Measurements from ENCODE around the gene TMEM255A.

Gene TMEM255A

DNA sequence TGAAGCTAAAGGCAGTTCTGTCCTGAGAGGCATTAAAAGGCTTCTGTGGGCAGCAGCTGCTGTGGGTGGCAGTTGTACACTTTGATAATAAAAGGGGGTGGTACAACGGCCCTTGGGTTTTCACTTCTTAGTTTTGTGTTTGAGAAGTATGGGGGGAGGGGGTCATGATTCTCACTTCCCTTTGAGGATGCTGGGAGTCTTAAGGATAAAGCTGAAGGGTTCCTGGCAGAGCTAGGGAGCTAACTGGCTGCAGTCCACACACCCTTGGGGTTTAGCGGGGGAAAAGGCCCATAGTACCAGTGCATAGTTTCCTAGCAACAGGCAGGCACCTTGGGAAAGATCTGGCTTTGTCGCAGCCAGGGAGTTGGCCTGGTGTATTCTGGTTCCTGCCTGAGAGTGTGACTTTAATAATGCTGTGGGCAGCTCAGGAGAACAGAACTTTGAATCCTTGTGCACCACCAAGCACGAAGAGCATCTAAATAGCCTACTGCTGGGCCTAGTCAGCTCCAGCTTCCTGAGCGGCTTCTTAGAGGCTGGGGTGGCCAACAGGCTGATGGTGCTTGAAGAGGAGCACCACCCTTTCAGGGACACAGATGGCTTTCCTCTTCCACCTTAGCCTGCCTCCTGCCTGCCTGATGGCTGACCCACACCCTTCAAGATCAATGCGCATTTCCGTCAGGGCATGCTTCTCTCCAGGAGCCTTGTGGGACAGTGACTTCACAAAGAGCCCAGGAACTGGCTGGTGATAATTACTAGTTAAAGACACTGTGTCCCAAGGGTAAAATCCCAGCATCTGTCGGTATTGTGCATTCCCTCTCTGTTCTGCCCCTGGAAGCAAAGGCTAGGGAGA is 48.2 kb downstream of the TMEM255A start:
- no peak for DNase-seq

DNA sequence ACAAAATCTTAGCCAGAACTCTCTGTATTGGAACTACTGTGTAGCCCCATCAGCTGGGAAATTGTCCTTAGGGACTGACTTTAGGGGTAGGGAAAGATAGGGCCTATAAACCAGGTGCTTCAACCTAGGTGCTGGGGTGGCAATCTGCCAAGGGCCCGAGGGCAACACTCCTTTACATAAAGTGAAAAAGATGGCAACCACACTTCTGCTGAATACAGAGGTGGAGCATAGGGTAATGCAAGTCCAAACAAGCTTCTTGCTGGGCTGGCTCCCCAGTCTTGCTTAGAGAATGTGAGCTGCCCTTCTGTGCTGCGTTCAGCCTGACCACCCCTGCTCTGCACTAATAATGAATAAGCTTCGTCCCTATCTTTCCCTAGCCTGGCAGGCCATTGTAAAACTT is 50.9 kb downstream of the TMEM255A start:
- no peak for DNase-seq

DNA sequence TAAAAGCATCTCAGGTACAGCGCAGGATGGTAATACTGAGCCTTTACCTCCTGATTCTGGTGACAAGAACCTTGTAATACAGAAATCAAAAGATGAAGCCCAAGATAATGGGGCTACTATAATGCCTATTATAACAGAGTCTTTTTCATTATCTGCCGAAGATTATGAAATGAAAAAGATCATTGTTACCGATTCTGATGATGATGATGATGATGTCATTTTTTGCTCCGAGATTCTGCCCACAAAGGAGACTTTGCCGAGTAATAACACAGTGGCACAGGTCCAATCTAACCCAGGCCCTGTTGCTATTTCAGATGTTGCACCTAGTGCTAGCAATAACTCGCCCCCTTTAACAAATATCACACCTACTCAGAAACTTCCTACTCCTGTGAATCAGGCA is 57.5 kb downstream of the TMEM255A start:
- DNase-seq, result no peak

DNA sequence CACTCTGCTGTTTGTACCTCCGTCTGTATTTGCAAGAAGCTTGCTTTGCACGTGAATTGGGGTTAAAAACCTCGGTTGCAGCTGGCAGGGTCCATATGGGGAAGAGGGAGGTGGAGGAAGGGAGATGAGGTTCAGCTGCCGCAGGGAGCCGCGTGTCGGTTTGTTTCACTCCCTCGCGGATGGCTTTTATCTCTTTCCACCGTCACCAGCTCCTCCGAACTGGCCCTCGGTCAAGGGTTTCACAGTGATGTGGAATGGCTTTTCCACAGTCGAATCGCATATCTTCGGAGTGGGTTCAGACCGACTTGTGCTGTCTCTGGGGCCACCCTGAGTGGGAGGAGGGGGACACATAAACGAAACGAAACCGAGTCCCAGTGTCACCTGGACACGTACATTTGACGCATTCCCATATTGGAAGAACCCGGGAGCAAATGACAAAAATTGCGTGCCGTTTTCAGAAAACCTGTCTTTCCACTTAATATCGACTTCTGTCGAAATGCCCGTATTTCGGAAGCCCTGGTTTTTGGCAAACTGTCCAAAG is 59.7 kb downstream of the TMEM255A start:
- peak; percentile 48 for DNase-seq

DNA sequence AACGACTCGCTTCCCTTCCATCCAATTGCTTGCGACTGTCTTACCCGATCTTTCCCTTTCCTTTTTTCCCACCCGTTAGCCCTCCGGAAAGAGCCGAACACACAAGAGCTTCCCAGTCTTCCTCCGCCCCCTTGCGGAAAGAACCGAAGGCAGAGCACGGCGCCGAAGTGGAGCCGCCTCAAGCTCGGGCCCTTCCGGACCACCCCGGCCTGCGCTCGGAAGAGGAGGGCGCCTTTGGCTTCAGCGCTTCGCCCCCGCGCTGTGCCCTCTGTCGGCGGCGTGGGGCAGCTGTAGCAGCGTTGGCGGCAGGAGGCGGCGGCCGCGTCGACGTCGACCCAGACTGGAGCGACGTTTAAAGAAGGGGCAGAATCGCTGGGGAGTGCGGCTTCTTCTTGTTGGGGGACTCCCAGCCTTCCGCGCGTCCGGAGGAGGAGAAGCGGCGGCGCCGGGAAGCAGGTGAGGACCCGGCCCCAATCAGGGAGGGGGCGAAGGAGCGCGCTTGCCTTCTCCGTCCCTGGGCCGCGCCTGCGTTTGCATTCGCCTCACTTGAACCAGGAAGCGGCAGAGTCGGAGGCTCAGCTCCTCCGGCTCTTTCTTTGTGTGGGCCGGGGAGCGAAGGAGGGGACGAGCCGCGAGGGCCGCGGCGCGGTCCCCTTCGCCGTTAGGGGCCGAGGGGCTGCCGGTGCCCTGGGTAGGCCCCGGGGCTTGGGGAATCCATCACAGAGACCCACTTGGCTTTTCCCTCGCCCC is 60.6 kb downstream of the TMEM255A start, which contains the start of gene ZBTB33:
TSS of gene ZBTB33 (plus strand) at position 291 of the 750 bp plus-strand sequence. CDS start 2,604 bp downstream, outside the sequence.
- peak; percentile 90 for DNase-seq

DNA sequence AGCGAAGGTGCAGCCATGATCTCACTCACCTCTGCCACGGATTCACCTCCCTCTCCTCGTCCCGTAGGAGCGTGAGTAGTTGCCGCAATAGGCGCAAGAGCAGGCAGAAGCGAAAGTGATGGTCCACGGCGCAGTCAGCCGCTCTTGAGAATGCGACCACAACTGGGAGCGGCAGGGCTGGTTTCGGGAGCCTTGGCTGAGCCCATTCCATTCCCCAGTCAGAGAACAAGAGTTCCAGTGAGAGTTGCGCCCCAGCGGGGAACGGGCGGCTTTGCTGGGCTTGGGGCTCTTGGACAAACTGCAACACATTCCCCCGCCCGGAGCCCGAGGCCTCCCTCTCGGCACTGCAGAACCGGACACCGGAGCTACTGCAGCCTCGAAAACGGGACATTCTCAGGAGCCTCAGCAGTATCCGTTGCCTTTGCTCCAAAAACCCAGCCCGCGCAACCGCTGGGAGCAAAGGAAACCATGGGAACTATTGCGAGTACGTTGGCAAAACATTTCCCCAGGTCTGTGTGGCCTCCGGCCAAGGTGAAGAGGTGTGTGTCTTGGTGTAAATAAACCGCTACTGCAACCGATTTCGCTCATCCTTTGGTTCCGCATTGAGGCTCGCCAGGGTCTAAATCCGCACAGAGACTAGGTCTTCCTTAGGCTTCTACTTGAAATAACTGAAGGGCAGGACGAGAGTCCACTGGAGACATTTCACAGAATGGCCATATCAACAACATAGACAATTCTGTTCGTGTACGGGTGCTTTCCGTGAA is 66.3 kb downstream of the TMEM255A start:
- peak; percentile 82 for DNase-seq

DNA sequence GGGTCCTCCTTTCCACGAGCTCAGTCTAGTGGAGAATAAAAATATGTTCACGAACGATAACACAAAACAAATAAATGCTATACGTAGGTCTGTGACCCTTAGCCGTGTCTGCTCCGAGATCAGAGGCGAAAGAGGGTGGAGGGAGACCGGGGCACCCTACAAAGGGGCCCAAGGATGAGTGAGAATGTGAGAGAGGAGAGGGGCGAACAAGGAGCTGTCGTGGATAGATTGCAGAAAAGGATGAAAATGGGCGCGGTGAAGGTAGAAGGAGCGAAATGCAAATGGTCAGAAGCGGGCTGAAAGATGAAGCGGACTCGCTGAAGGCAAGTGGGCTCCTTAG is 66.9 kb downstream of the TMEM255A start:
- DNase-seq, result no peak

DNA sequence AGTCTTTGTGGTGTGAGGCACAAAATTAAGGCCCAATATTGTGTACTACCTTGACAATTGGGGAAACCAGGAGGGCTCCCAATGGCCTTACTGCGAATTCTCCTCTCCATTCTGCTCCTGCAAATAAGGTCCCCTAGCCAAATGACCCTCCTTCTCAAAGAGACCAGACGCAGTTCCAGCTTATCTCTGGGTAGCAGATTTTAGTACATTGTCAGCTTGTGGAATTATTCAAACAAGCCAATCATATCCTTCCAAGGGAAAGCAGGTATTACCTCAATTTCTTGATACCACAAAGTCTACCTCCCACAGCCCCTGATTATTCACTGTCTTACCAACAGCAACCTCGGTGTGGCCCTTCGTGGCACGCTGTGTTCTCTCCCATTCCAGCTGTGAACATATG is 68.4 kb downstream of the TMEM255A start:
- DNase-seq, result no peak

DNA sequence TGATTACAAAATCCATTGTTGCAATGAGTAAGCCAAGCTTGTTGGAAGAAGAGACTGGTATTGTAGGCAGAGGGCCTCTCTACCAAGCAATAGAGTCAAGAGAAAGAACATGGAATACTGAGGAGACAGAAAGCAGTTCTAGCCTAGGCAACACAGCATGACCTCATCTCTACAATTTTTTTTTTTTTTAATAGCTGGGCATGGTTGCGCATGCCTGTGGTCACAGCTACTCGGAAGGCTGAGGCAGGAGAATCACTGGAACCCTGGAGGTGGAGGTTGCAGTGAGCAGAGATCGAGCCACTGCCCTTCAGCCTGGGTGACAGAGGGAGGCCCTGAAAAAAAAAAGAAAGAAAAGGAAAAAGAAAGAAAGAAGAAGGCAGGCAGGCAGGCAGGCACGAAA is 72.3 kb downstream of the TMEM255A start:
- DNase-seq, result no peak

DNA sequence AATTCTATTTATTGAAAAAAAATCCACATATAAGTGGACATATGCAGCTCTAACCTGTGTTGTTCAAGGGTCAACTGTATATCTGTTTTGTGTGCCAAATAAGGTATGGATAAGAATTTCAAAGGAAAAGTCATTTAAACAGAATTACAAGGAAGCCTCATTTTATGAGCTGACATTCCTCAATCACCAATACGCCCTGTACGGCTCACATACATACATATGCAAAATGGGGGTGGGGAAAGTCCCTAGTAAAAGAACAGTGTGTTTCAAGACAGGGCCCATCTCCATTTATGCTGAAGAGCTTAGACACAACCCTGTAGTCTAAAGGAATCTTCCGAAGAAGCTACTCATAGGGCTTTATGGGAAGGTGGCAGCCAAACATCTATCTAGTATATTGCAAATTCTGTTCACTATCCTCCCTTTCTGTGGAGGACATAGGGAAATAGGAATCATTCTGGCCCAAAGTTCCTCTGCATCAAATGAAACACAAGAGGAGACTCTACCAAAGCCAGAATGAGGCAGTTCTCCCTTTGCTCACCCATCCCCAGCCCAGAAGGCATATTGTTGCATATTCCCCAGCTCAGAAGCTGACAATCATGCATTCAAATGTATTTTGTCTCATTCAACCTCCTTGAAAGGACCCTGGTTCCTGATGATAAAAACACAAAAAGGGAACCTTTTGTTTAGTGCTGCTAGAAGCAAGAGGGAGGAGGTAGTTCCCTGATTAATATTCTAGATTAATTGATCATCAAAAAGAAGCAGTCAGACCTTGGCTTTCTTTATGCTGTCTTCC is 74.4 kb downstream of the TMEM255A start:
- no peak for DNase-seq

DNA sequence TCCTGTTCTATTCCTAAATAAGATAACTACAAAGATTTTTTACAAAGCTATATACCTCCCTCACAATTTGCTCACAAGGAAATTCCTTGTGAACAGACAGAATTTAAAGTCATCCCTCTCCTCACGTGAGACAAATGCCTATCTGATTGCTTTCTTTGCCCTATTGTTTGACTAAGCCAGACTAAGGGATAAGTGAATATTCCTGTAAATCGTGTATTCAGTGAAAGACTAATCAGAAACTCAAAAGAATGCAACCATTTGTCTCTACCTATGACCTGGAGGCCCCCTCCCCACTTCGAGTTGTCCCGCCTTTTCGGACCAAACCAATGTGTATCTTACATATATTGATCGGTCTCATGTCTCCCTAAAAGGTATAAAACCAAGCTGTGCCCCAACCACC is 76.0 kb downstream of the TMEM255A start:
- DNase-seq, result no peak

DNA sequence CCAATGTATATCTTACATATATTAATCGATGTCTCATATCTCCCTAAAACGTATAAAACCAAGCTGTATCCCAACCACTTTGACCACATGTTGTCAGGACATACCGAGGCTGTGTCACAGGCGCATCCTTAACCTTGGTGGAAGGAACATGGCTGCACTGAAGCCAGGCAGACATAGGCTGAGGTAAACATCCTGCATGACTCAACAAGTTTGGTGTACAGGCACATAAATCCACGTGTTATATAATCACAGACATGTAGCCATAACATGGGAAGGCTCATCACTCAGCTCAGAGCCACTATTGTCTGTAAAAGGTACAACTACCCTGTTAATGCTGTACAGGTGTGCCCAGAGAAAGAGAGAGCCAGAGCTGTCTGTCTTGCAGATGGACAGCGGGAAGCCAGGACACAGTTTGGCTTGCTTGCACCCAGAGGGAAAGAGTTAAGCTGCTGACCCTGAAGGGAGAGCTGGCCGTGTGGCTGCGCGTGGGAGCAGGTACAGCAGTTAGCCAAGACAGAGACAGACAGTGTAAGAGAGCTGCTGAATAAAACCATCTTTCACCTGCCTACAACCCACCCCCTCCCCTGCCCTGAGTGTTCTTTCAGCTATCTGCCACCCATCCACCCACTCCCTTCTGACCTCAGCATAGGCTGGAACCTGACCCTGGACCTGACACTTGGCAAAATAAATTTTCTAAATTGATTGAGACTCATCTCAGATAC is 82.9 kb downstream of the TMEM255A start:
- no peak for DNase-seq

DNA sequence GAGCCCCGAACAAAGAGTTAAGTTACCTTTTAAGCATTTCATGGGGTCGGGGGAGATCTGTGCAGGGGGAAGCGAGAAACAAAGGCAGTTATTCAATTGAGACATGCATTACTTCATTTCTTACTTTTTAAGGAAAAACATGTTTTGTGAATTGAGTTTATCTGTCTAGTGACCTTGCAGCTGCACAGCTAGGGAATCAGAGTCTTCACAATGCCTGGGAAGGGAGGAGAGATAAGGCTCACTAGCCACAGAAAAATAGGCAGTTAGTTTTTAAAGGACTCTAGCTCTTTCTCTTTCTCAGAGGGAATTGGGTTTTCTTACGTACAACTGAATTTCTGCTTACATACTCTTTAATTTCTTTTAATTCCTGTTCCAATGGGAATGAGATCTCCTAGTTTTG is 86.9 kb downstream of the TMEM255A start:
- DNase-seq, result no peak

DNA sequence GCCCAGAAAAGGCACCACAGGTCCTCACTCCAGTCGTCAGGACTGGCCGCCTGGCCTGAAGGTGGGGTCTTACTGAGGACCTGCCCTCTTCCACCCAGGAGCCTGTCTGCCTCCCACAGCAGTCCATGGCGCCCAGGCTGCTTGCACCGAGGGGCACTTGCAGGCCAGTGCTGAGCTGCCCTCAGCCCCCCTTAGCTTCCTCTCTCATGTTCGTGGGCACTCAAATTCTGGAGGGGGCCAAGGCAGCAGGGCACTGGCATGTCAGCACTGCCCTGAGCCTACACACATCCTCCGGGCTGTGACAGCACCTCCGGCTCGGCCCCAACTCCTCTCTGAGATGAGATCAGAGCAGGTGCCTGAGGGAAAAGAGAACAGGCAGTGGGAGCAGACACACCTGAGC is 87.9 kb downstream of the TMEM255A start:
- no peak for DNase-seq

DNA sequence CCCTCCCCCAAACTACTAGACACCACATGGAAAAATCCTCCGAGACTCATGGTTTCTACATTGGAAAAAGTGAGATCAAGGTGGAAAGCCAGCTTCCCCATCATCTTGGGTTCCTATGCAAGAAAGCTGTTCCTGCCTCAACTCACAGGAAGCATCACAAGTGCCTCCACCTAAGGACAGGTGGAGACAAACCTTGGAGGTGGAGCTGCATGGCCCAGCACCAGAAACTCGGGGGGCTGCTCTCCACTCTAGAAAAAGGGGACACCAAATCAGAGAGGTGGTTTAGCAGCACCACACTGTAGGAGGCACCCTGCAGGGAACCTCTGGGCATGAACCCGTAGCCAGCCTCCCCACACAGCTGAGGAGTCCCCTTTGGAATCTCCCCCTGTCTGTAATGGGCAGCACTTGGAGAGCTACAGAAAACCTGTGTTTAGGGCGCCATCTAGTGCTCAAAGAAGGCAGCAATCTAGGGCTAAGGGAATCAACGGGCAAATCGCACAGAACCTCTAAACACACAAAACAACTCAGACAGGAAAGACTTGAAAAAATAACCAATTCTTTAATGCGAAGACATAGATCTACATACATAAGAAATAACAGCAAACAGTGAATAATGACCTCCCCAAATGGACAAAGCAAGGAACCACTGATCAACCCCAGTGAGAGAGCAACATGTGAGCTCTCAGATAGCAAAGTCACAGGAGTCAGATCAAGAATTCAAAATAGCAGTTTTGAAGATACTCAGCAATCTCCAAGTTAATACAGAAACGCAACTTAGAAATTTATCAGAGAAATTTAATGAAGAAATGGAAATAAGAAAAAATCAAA is 97.6 kb downstream of the TMEM255A start:
- peak; percentile 55 for DNase-seq

Measured in right forelimb (tissue), 1 donor.